OCI-LY1 (cell line): ENCODE results near the gene FITM2.
A peak's percentile ranks its signal among the peaks of the same experiment; 100 is the strongest.

ENCODE experiments used
- EZH2 ChIP-seq: fragments of 200-600 bp; sonication (generic), shearing (Covaris generic); IDR thresholded peaks from 2 replicates; pipeline ENCODE4 v1.8.0; 2017; ENCODE audit warnings: borderline replicate concordance, mixed run types, mild to moderate bottlenecking, antibody characterized with exemption, low read length, moderate library complexity, mixed read lengths
- TF ChIP-seq, protein P1 (sequence below): fragments of 200-600 bp; sonication (generic), shearing (Covaris generic); IDR thresholded peaks from 2 replicates; pipeline ENCODE4 v1.5.1; 2017; ENCODE audit warnings: mild to moderate bottlenecking, antibody characterized with exemption, low read length, moderate library complexity, mixed read lengths

DNA sequence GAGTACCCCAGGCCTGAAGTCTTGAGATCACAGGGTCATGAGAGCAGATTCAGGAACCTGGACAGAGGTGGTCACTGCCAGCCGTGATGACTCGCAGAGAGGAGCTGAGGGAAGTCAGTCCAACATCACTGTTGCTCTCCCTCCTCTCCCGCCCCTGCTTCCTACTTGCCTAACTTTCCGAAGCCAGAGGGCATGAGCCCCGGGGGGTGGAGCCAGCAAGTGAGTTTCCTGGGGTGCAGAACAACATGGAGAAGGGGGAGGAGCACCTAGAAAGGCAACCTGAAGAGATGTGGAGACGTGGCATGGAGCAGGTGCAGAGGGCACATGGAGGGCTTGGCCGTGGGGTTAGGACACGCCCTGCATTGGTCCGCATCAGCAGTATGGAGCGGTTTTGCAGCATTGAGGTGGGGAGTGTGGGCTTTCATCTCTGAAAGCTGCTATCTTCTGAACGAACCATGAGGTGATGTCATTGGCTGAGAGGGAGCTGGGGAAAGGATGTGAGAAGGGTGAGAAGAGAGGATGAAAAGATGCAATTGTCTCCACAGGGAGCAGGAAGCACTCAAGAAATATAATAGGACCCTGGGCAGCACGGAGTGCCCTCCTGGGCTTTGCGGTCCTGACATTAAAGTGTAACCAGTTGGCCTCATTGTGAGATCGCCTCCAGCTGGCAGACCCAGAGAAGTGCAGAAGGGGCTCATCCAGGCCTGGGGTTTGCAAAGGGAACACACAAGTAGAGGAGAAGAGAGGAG lies 38.9 kb downstream of the FITM2 start:
- TF ChIP-seq, protein P1, sequence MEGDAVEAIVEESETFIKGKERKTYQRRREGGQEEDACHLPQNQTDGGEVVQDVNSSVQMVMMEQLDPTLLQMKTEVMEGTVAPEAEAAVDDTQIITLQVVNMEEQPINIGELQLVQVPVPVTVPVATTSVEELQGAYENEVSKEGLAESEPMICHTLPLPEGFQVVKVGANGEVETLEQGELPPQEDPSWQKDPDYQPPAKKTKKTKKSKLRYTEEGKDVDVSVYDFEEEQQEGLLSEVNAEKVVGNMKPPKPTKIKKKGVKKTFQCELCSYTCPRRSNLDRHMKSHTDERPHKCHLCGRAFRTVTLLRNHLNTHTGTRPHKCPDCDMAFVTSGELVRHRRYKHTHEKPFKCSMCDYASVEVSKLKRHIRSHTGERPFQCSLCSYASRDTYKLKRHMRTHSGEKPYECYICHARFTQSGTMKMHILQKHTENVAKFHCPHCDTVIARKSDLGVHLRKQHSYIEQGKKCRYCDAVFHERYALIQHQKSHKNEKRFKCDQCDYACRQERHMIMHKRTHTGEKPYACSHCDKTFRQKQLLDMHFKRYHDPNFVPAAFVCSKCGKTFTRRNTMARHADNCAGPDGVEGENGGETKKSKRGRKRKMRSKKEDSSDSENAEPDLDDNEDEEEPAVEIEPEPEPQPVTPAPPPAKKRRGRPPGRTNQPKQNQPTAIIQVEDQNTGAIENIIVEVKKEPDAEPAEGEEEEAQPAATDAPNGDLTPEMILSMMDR = peak; percentile 46
- TF ChIP-seq EZH2 = no peak
